ENCODE results near the gene RHOC.

RHOC gene

GRCh38 chr1:112677501-112677900, 29.4 kb downstream of the RHOC start:
- DNase-seq (ENCODE audit: low read depth in 2 of 2), result no peak

- no peak for DNase-seq (ENCODE audit: low read depth in 2 of 2)
Measured at GRCh38 chr1:112676543-112676942, 30.4 kb downstream of the RHOC start.

DNA sequence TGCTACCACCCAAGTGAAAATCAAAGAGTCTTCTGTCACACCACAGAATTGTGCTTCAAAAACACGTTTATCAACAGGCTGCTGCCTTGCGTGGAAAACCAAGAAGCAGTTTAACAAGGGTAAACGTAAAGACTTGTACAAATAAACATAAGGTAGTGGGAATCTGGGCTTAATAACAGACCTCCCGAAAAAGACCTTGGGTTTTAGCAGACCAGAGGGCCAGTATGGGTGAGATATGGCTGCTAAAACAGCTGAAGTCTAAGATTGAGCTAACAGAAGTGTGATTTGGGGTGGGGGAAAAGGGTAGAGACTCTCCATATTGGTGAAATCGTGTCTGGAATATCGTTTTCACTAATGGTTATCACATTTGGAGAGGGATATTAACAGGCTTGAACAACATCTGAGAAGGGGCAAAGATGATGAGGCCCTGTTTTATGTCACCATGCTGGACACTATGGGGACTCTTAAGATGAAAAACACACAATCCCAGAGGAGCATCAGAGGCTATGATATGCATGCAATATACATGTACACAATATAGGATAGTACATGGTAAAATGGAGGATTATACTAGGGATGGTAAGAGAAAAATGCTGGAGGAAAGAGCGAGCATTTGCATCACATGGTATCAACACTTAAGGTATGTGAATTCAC, 31.1 kb downstream of the RHOC start:
- no peak for DNase-seq (ENCODE audit: low read depth in 2 of 2)

DNA sequence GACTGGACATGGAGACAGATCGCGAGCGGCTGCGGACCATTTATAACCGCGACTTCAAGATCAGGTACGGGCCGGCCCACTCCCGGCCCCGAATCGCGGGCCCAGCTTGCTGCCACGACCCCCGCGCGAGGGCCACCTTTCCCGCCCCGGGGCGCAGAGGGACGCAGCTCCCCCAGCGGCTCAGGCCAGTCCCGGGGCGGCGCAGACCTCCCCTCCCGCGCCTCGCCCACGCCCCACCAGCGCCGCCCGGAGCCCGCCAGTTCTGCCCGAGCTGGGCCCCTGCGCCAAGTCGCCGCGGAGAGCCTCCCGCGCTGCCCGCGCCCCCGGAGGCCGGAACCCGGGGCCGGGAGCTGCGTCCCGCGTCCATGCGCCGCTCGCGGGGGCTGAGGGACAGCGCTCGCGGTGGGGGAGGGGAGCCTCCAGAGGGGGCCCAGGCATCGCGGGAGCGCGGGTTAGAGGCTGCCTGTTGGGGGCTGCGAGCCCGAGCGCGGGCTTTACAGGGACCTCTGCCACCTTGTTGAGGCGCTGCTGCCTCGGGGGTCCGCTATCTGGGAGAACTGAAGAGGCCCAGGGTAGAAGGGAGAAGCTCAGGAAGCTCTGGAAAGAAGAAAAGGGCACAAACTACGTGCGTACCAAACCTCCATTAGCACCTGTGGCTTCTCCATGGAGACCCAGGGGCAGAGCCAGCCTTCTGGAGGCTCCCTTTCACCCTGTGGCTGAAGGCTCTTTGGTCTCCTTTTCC, 31.8 kb downstream of the RHOC start:
- DNase-seq (ENCODE audit: low read depth in 2 of 2), result no peak

GRCh38 chr1:112674440-112674985, 32.4 kb downstream of the RHOC start, which contains the start of gene MOV10:
Gene MOV10, plus strand, starts transcription at chr1:112674659. Its CDS starts 254 bp downstream, at chr1:112674913.
- DNase-seq (ENCODE audit: low read depth in 2 of 2), result no peak

GRCh38 chr1:112673592-112674439, 33.1 kb downstream of the RHOC start:
- no peak for DNase-seq (ENCODE audit: low read depth in 2 of 2)

- DNase-seq (ENCODE audit: low read depth in 2 of 2), result no peak
Measured at GRCh38 chr1:112672842-112673241, 34.1 kb downstream of the RHOC start.

DNA sequence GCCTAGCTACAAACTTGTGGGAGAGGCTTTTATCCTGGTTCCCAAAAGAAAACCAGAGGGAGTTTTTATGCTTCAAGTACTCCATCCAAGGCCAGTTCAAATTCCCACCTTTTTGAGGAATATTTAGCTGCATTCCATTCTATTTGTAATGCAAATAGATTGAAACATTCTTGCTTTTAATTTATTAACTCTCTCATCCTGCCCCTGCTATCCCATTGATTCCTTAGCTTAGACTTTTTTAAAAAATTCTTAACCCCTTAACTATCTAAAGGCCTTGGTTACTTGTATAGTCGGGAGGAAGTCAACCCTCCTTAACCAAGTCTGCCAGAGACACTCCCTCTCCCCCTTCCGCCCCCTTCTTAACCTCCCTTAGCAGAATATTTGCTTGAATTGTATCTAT, 34.9 kb downstream of the RHOC start:
- no peak for DNase-seq (ENCODE audit: low read depth in 2 of 2)

DNA sequence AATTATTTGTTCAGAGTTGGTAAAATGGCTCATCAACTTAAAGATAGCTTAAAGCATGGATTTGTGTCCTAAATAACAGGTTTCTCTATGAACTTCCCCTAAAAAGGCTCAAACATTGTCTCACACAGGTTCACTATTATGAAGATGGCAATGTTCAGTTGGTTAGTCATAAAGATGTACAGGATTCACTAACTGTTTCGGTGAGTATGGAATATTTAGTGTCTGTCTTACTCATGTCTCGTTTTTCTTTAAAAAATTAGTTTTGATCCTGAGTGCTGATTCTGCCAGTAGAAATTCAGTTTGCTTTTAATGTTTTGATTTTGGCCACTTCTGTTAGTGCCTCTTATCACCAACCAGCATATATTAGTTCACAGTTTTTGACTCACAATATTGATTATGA, 40.0 kb downstream of the RHOC start:
- no peak for DNase-seq (ENCODE audit: low read depth in 2 of 2)

DNA sequence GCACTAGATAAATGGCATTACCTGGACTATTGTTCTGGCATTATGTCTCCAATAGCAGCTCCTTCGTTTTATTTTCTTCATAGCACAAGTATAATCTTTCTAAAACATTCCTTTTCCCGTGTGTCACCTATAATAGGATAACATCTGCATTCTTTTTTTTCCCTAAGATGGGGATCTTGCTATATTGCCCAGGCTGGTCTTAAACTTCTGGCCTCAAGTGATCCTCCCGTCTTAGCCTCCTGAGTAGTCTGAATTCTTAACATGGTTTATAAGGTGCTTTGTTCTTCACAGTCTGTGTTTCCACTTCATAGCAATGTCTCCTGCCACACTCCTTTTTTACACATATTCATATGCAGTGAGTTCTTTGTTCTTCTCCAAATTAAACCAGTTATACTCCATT, 41.1 kb downstream of the RHOC start:
- no peak for DNase-seq (ENCODE audit: low read depth in 2 of 2)

GRCh38 chr1:112651205-112651604, 55.7 kb downstream of the RHOC start:
- no peak for DNase-seq (ENCODE audit: low read depth in 2 of 2)
